Stimulated activated CD4-positive, alpha-beta T cell treated with anti-CD3 and anti-CD28 coated beads, Interleukin-2, amount 100 ng/mL, for 4 hours (primary cell): Measurements from ENCODE around the gene INO80.
A peak's percentile ranks its signal among the peaks of the same experiment; 100 is the strongest.

Experiments
- DNase-seq: peaks from one replicate; pipeline ENCODE4 v3.0.0-alpha.2; 2020; ENCODE audit warnings: low read depth

Gene INO80

DNA sequence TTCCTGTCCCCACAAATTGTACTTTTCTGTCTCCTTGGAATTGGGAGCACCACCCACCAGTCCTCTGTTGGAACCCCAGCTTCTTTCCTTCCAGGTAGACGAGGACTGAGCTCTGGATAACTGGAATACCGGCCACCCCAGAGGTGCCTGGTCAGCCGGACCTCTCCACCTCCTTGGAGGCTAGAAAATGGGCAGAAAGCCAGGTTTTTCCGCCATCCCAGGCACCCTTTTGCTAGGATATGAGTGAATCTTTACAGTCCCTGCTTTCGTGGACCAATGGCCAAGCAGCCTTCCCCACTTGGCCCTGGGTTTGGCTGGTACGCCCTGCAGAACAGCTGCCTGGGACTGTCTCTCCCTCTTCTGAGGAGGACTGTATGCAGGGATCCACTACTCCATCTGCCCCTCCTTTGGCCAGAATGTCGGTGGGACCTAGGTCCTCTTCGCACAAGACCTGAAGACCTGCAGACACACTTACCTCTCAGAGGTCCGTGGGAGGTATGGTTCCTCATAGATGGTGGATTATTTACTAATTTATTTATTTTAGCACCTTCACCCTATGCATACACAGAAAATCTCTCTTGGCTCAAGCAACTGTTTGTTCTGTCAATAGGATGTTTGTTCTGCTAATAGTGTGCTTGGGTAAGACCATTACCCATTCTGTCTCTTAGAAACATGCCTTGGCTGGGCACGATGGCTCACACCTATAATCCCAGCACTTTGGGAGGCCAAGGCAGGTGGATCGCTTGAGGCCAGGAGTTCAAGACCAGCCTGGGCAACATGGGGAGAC, 171.4 kb downstream of the INO80 start:
- DNase-seq, result no peak

DNA sequence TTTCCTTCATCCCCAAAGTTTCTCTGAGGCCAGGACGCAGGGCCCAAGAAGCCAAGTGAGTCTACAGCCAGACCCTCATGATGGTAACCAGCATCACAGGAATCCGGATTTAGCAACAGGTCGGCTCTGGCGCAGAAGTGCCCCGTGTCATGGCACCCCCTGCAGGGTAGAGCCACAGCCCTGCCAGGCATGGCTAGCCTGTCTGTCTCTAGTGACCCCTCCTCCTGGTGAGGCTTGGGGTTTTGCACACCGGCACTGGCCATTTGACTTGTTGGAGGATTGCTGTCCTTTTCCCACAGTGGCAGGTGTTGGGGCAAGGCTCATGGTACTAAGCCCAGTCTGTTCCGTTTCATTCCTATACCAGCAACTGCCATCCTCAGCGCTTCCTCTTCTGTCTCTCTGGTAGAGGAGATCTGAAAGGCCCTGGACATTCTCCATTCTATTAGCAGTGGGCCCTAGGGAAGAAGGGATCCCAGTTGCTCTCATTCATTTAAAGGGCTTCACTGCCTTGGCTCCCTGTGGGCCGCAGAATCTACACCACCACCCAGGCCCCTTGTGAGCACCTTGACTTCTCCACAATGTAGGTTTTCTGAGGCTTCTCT, 172.2 kb downstream of the INO80 start:
- no peak for DNase-seq

DNA sequence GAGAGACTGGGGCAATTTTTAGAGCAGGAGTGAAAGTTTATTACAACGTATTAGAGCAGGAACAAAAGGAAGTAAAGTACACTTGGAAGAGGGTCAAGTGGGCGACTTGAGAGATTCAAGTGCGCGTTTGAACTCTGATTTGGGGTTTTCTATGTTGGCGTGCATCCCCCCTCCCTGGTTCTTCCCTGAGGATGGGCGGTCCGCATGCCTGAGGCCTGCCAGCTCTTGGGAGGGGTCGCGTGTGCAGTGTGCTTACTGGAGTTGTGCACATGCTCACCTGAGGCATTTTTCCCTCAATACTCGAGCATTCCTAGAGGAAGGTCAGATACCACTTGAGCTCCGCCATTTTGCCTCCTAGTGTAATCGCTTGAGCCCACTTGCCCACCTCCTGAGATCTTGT, 173.2 kb downstream of the INO80 start:
- DNase-seq, result no peak

DNA sequence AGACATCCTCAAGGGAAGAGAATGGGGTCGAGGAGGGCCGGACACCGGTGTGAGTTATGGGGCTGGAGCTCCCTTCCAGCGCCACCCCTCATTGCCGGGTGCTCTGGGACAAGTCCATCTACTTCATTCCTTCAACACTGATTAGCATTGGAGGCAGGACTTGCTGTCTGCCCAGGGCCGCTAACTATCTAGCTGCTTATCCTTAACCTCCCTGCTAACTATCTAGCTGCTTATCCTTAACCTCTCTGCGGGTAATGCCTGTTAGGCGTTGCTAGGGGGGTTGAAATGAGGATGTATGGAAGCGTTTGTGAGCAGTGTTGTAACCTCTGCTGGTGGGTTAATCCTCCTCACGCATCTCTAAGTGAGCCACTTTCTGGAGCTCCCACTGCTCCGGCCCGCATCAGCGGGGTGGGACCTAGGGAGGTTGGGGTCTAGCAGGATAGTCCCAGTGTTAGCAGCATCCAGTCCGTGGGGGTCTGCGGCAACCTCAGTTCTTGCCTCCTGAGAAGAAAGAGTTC, 173.7 kb downstream of the INO80 start:
- no peak for DNase-seq

DNA sequence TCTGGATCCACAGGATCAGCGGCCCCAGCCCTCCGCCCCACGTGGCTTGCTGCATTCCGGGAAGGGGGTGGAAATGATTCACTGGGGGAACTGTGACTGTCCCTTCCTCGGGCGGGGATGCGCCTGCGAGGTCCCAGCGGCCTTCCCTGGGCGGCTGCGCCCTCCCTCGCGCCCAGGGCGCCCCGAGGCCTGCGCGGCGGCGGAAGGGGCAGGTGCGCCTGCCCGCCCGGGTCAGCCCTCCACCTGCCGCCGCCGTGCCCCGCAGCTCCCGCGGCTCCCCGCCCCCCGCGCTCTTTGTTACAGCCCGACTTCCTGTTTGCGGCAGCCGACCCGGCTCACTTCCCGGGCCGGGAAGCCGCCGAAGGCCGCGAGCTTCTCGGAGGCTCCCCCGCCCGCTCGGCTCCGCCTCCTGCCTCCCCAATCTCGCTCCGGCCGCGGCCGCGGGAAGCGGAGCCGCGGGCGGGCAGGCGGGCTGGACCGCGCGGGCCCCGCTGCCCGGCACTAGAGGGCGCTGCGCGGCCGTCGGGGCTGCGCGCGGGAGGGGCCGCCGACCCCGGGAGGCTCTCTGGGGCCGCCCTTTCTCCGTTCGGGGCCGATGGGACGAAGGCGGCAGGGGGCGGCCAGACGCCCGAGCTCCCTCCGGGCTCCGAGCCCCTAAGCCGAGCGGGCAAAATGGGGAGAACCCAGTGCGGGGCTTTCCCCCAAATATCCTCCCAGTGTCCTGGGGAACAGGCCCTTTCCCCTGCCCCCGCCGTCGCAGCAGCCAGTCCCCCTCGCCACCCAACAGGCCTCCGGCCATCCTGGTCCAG, 174.3 kb downstream of the INO80 start:
- DNase-seq, result peak; percentile 47

DNA sequence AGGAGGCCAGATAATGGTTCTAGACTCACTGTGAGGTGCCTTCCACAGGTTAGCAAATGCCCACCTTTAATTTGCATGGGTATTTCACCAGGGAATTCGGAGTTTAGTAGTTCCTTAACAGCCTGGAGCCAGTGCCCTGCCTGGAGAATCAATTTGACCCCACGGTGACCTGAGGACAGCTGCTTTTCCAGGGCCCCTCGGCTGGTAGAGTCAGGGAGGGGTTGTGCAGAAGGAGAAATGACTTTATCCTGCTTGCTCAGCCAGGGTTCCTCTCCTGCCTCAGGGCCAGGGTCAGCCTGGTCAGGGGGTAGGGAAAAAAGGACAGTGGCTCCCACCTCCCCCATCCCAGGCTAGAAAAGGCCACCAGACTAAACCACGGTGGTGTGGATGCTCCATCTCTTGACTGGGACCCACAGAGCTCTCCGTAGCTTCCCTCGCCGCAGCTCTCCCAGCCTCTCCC, 175.0 kb downstream of the INO80 start:
- no peak for DNase-seq

DNA sequence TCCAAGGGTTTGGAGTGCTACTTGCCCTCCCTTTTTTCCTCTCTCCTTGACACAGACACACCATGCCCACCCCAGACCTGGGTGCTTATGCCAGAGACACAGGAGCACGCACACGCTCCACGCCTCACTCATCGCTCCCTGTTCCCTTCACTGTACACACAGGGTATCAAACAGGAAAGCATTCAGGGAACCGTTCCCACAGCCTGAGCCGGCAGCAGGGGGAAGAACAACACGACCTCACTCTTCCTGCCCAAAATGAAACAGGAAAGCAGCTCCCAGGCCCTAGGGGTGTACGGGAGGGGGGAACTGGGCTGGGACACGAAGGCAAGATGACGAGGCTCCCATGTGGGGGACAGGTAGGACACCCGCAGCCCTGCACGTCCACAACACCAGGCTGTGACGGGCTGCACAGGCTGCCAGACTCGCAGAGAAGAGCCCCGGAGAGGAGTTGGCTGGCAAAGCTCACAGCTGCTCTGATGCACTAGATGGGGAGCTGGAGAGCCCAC, 175.7 kb downstream of the INO80 start:
- DNase-seq, result no peak

DNA sequence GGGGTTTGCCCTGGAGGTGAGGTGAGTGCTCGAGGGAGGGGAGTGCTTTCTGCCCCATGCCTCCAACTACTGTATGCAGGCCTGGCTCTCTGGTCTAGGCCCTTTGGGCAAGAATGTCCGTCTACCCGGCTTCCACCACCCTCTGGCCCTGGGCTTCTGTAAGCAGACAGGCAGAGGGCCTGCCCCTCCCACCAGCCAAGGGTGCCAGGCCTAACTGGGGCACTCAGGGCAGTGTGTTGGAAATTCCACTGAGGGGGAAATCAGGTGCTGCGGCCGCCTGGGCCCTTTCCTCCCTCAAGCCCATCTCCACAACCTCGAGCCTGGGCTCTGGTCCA, 177.6 kb downstream of the INO80 start:
- DNase-seq, result no peak

DNA sequence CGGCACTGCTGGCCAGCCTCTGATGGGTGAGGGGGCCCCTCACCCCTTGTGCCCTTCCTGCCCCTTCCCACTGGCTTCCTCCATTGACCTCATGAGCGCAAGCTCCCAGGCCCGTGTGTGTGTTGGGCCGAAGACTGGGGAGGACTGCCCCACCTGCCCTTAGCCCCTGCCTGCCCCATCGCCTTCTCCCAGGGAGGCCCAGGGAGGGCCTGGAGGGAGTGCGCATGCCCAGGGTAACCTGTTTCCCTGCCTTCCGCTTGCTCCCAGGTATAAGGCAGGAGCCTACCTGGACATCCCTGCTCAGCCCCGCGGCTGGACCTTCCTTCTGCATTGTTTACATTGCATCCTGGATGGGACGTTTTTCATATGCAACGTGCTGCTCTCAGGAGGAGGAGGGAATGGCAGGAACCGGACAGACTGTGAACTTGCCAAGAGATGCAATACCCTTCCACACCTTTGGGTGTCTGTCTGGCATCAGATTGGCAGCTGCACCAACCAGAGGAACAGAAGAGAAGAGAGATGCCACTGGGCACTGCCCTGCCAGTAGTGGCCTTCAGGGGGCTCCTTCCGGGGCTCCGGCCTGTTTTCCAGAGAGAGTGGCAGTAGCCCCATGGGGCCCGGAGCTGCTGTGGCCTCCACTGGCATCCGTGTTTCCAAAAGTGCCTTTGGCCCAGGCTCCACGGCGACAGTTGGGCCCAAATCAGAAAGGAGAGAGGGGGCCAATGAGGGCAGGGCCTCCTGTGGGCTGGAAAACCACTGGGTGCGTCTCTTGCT, 178.1 kb downstream of the INO80 start:
- no peak for DNase-seq

DNA sequence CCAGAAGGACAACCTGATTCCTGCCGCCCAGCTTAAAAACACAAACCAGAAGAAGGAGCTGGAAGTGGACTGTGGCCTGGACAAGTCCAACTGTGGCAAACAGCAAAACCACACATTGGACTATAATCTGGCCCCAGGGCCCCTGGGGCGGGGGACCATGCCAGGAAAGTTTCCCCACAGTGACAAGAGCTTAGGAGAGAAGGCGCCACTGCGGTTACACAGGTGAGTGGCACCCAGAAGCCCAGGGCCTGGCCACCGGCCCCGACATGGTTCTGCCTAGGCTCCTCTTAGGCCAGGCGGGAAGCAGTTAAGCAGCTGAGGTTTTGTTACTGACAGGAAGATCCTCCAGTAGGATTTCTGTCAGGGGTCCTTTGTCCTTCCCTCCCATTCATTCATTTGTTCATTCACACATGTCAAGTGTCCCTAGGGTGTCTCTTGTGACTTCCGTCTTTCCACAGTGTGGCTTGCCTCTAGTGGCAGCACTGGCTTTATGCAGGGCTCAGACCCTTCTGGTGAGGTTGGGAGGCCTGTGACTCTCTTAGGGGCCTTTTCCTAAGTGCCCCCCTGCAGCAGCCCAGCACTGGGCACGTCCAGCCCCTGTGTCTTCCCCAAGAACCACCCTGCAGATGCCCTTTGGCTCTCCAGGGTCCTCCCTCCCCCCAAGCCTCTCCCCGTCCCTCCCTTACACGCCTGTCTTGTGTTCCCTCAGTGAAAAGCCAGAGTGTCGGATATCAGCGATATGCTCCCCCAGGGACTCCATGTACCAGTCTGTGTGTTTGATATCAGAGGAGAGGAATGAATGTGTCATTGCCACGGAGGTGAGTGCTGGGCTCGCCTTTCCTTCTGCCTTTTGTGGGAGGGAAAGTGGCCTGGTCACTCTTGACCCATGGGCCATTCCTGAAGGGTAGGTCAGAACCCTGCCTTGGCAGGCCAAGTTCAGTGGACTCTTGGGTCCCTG, 179.1 kb downstream of the INO80 start:
- no peak for DNase-seq

DNA sequence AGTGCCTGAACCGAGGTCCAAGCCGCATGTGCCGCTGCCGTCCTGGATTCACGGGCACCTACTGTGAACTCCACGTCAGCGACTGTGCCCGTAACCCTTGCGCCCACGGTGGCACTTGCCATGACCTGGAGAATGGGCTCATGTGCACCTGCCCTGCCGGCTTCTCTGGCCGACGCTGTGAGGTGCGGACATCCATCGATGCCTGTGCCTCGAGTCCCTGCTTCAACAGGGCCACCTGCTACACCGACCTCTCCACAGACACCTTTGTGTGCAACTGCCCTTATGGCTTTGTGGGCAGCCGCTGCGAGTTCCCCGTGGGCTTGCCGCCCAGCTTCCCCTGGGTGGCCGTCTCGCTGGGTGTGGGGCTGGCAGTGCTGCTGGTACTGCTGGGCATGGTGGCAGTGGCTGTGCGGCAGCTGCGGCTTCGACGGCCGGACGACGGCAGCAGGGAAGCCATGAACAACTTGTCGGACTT, 179.8 kb downstream of the INO80 start:
- DNase-seq, result no peak

DNA sequence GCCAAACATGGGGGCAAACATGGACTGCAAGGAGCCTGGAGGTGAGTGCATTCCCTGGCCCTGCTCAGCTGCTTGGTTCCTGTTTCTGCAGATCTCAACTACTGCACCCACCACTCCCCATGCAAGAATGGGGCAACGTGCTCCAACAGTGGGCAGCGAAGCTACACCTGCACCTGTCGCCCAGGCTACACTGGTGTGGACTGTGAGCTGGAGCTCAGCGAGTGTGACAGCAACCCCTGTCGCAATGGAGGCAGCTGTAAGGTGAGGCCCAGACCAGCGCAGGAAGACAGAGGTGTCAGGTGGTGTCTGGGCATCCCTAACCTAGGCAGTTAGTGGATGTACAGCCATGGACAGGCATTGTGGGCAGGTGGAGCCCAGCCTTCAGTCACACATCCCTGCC, 181.6 kb downstream of the INO80 start:
- no peak for DNase-seq

DNA sequence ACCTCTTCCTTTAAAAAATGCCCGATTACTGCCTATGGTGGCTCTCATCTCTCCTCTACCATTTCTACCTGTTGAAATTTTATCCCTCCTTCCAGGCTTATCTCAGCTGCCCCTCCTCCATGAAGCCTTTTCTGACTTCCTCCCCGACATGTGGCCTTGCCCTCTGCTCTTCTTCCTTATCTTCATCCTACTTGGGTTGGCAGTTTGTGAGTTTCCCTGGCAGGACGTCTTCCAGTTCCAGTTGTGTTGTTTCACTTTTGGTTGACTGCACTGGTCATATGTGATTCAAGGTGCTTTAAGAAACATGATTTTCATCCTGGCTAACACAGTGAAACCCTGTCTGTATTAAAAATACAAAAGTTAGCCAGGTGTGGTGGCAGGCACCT, 182.6 kb downstream of the INO80 start:
- DNase-seq, result no peak

DNA sequence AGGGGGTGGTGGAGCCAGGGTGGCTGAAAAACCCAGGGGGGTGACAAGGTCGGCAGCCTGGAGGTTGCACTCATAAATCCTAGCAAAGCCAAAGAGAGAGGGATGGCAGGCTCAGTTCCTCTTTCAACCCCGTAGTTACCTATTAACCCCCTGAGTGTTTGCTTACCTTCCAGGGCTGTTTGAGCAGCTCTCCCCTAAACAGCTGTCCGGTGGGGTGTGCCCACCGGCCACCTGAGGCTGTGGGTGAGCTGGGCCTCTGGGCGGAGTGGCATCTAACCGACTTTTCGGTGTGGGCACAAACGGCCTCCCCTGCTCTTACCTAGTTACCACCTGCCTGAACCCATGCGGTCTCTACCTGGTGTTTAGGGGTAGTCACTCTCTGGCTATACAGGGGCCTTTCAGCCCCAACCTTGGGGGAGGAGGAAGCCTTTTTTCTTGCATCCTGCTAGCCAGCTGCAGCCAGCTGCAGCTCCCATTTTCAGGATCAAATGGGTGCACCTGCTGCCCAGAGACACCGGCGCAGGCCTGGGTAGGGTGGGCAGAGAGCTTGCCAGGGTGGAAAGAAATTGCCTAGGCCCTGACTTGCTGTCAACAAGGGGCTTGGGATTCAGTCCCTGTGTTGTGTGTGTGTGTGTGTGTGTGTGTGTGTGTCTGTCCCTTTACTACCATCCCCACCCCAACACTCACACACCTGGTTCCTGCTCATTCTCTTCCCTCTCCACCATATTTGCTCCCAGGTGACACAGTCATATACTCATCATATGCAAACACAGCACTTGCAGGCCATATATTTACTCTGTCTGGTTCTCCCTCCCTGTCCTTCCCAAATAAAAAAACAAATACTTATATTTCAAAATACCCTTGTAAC, 183.2 kb downstream of the INO80 start:
- DNase-seq, result no peak

DNA sequence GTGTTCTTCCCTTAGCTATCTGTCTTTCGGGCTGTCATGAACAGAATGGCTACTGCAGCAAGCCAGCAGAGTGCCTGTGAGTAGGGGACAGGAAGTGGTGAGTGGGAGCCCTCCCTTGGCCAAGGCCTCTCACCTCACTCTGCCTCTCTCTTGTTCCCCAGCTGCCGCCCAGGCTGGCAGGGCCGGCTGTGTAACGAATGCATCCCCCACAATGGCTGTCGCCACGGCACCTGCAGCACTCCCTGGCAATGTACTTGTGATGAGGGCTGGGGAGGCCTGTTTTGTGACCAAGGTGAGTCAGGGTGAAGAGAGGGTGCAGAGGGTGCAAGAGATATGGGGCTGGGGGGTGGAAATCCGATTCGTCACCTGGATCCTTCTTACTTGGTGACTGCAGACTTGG, 183.9 kb downstream of the INO80 start:
- no peak for DNase-seq

DNA sequence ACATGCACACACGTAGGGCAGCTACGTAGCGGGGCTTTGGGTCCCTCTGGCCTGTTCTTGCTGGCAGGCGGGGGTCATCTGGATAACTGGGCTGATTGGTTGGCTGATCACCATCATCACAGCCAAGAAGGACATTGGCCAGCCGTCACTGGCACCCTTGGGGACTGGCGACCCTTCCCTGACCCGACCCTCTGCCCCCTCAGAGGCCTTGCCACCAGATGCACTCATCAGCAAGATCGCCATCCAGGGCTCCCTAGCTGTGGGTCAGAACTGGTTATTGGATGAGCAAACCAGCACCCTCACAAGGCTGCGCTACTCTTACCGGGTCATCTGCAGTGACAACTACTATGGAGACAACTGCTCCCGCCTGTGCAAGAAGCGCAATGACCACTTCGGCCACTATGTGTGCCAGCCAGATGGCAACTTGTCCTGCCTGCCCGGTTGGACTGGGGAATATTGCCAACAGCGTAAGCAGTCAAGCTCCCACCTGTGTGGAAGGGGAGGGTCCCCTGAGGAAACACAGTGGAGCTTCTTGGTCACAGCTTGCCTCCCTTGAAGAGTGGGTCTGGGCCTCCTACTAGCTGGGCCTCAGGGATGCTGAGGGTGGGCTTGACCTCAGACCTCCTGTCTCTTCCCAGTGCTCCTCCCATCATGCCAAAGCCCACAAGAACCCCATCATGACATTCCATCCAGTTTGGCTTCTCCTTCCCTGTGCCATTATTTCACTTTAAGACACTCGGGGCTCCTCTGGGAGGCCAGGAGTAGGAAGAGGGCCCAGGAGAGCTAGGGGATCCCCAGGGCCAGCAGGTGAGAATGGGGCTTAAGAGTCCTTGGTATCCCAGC, 184.6 kb downstream of the INO80 start:
- DNase-seq, result no peak

DNA sequence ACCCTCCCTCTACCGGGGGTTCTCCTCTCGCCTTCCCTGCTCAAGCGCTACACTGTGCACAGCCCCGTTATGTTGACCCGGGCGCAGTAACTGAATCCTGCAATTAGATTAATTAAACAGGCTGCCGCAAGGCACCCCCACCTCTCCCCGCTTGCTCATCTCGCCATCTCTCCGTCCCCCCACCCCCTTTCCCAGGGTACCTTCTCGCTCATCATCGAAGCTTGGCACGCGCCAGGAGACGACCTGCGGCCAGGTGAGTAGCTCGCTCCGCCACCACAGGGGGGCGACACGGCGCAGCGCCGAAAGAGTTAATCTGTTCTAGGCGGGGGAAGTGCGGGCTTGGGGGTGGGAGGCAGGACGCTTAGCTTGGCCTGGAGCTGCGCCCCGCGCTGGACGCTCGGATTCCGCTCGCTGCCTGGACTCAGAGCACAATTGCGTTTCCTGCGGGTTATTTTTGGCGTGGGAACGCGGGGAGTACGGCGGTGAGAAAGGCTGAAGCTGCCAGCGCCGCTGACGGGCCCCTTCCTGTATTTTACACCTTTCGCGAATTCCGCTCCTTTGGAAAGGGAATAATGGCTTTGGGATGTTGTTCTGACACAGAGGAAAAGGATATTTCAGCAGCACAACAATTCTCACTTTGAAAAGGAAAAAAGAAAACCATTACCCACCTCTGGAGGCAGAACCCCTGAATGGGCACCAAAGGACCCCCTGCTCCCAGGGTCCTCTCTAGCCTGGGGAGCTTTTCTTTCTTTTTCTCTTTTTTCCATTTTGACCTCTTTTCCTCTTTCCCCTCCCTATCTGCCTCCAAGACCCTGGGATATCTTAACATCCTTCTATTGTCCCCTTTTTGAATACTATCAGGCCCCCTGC, 185.4 kb downstream of the INO80 start:
- DNase-seq, result peak; percentile 25
